ENCODE data around the gene ARID3C.

ARID3C gene

GRCh38 chr9:34576597-34577399, 52.1 kb downstream of the ARID3C start:
- no peak for TF ChIP-seq CTCF (IDR thresholded peaks at IDR 0.05; ENCODE audit: insufficient read depth, low read depth, low read length, missing control alignments)
- H3K4me3 ChIP-seq (ENCODE audit: low read depth, low read length): no peak overlapping the region
- no peak for DNase-seq (ENCODE audit: low read depth)

GRCh38 chr9:34575862-34576596, 52.8 kb downstream of the ARID3C start:
- TF ChIP-seq CTCF (IDR thresholded peaks at IDR 0.05; ENCODE audit: insufficient read depth, low read depth, low read length, missing control alignments): no peak
- DNase-seq (ENCODE audit: low read depth): no peak
- no peak overlapping the region for H3K4me3 ChIP-seq (ENCODE audit: low read depth, low read length)

- no peak overlapping the region for H3K4me3 ChIP-seq (ENCODE audit: low read depth, low read length)
- no peak for TF ChIP-seq CTCF (IDR thresholded peaks at IDR 0.05; ENCODE audit: insufficient read depth, low read depth, low read length, missing control alignments)
- DNase-seq (ENCODE audit: low read depth): no peak
Measured at GRCh38 chr9:34575241-34575640, 53.6 kb downstream of the ARID3C start.

- DNase-seq (ENCODE audit: low read depth): no peak
- TF ChIP-seq CTCF (IDR thresholded peaks at IDR 0.05; ENCODE audit: insufficient read depth, low read depth, low read length, missing control alignments): no peak
- H3K4me3 ChIP-seq (ENCODE audit: low read depth, low read length): no peak overlapping the region
Measured at GRCh38 chr9:34574571-34574970, 54.3 kb downstream of the ARID3C start.

GRCh38 chr9:34573599-34574325, 55.1 kb downstream of the ARID3C start:
- no peak for DNase-seq (ENCODE audit: low read depth)
- H3K4me3 ChIP-seq (ENCODE audit: low read depth, low read length): no peak overlapping the region
- no peak for TF ChIP-seq CTCF (IDR thresholded peaks at IDR 0.05; ENCODE audit: insufficient read depth, low read depth, low read length, missing control alignments)

GRCh38 chr9:34572628-34573027, 56.2 kb downstream of the ARID3C start:
- DNase-seq (ENCODE audit: low read depth): no peak
- no peak overlapping the region for H3K4me3 ChIP-seq (ENCODE audit: low read depth, low read length)
- no peak for TF ChIP-seq CTCF (IDR thresholded peaks at IDR 0.05; ENCODE audit: insufficient read depth, low read depth, low read length, missing control alignments)
